H9 (cell line): ENCODE measurements around the gene ADGRB3. TPM values are rescaled to one million over a fixed set of nuclear protein-coding genes. Genes with fewer than 3 reads are reported as not detected.

Experiments
- DNase-seq: peaks from one replicate; pipeline ENCODE4 v3.0.0-alpha.2; 2017
- H2AFZ ChIP-seq: one replicate; pipeline ENCODE4 v1.6.1; 2013; ENCODE audit warnings: mild to moderate bottlenecking, low read length, control low read depth, moderate library complexity
- H2AK5ac ChIP-seq: 2 replicates; pipeline ENCODE4 v1.6.1; 2013; ENCODE audit warnings: low read length, control low read depth, mixed read lengths; ENCODE audit not compliant: insufficient read length
- H2BK120ac ChIP-seq: one replicate; pipeline ENCODE4 v1.6.1; 2013; ENCODE audit warnings: low read depth, mild to moderate bottlenecking, low read length, control low read depth, inconsistent platforms; ENCODE audit not compliant: poor library complexity, severe bottlenecking
- H2BK12ac ChIP-seq: 2 replicates; pipeline ENCODE4 v1.6.1; 2013; ENCODE audit warnings: low read length, control low read depth, mixed read lengths, low read depth; ENCODE audit not compliant: insufficient read length
- H2BK15ac ChIP-seq: 2 replicates; pipeline ENCODE4 v1.6.1; 2013; ENCODE audit warnings: low read depth, low read length, control low read depth
- H2BK20ac ChIP-seq: one replicate; pipeline ENCODE4 v1.6.1; 2013; ENCODE audit warnings: low read depth, mild to moderate bottlenecking, low read length, control low read depth, inconsistent platforms; ENCODE audit not compliant: poor library complexity, severe bottlenecking
- H2BK5ac ChIP-seq: 2 replicates; pipeline ENCODE4 v1.6.1; 2013; ENCODE audit warnings: low read length, control low read depth, mixed read lengths; ENCODE audit not compliant: insufficient read length
- H3K14ac ChIP-seq: 2 replicates; pipeline ENCODE4 v1.6.1; 2013; ENCODE audit warnings: low read length, control low read depth; ENCODE audit not compliant: insufficient read depth
- H3K18ac ChIP-seq: 2 replicates; pipeline ENCODE4 v1.6.1; 2013; ENCODE audit warnings: low read depth, mild to moderate bottlenecking, mixed read lengths, low read length, control low read depth; ENCODE audit not compliant: insufficient read length
- H3K23ac ChIP-seq: 2 replicates; pipeline ENCODE4 v1.6.1; 2013; ENCODE audit warnings: low read length, control low read depth, mixed read lengths, low read depth; ENCODE audit not compliant: insufficient read length
- H3K23me2 ChIP-seq: 2 replicates; pipeline ENCODE4 v1.6.1; 2013; ENCODE audit warnings: low read depth, mild to moderate bottlenecking, mixed read lengths, low read length, control low read depth; ENCODE audit not compliant: insufficient read length, poor library complexity, severe bottlenecking
- H3K27ac ChIP-seq: 2 replicates; pipeline ENCODE4 v1.5.1; 2013; ENCODE audit warnings: low read length, control low read depth, mixed read lengths, low read depth; ENCODE audit not compliant: insufficient read length
- H3K27me3 ChIP-seq: 2 replicates; pipeline ENCODE4 v1.6.1; 2013; ENCODE audit warnings: low read length, control low read depth, inconsistent platforms; ENCODE audit not compliant: insufficient read depth
- H3K4ac ChIP-seq: 2 replicates; pipeline ENCODE4 v1.6.1; 2013; ENCODE audit warnings: low read depth, mild to moderate bottlenecking, control low read depth, inconsistent platforms, low read length, moderate library complexity
- H3K4me1 ChIP-seq: 2 replicates; pipeline ENCODE4 v1.6.1; 2013; ENCODE audit warnings: low read length, control low read depth, inconsistent platforms; ENCODE audit not compliant: insufficient read depth
- H3K4me2 ChIP-seq: 2 replicates; pipeline ENCODE4 v1.6.1; 2013; ENCODE audit warnings: low read length, control low read depth, mixed read lengths; ENCODE audit not compliant: insufficient read length, insufficient read depth
- H3K56ac ChIP-seq: 2 replicates; pipeline ENCODE4 v1.6.1; 2013; ENCODE audit warnings: low read depth, mild to moderate bottlenecking, mixed read lengths, low read length, control low read depth; ENCODE audit not compliant: insufficient read length
- H3K79me1 ChIP-seq: 2 replicates; pipeline ENCODE4 v1.6.1; 2013; ENCODE audit warnings: low read depth, mild to moderate bottlenecking, moderate library complexity, low read length, control low read depth, inconsistent platforms; ENCODE audit not compliant: insufficient read depth, poor library complexity, severe bottlenecking
- H3K79me2 ChIP-seq: 2 replicates; pipeline ENCODE4 v1.6.1; 2013; ENCODE audit warnings: low read length, control low read depth, inconsistent platforms; ENCODE audit not compliant: insufficient read depth
- H3K9ac ChIP-seq: 2 replicates; pipeline ENCODE4 v1.6.1; 2013; ENCODE audit warnings: low read length, control low read depth, mixed read lengths; ENCODE audit not compliant: insufficient read length; ENCODE audit errors: extremely low read depth
- H3K9me3 ChIP-seq: one replicate; pipeline ENCODE4 v1.6.1; 2013; ENCODE audit warnings: low read depth, low read length, inconsistent platforms; ENCODE audit not compliant: control insufficient read depth
- H3T11ph ChIP-seq: one replicate; pipeline ENCODE4 v1.6.1; 2013; ENCODE audit warnings: mild to moderate bottlenecking, low read length, control low read depth, inconsistent platforms
- H4K20me1 ChIP-seq: one replicate; pipeline ENCODE4 v1.6.1; 2013; ENCODE audit not compliant: control insufficient read depth, insufficient read length, insufficient read depth
- H4K5ac ChIP-seq: 2 replicates; pipeline ENCODE4 v1.6.1; 2013; ENCODE audit warnings: low read depth, mild to moderate bottlenecking, mixed read lengths, low read length, control low read depth; ENCODE audit not compliant: insufficient read length
- H4K8ac ChIP-seq: replicated peaks from 2 replicates; pipeline ENCODE4 v1.6.1; 2013; ENCODE audit warnings: low read length, control low read depth, mixed read lengths, low read depth; ENCODE audit not compliant: insufficient read length
- H4K91ac ChIP-seq: 2 replicates; pipeline ENCODE4 v1.6.1; 2013; ENCODE audit warnings: low read depth, mild to moderate bottlenecking, moderate library complexity, mixed read lengths, low read length, control low read depth; ENCODE audit not compliant: insufficient read length
- H3K27ac Mint-ChIP-seq, 3 experiments: 2 replicates in 2 of 3; 3 replicates in 1 of 3; pipeline ENCODE4 v1.8.0; 2020 to 2021; ENCODE audit warnings: mixed read lengths in 3 of 3, mild to moderate bottlenecking in 1 of 3, moderate library complexity in 1 of 3
- H3K27me3 Mint-ChIP-seq: 2 replicates; pipeline ENCODE4 v1.8.0; 2021; ENCODE audit warnings: low read depth, mild to moderate bottlenecking, moderate library complexity, mixed read lengths
- H3K36me3 Mint-ChIP-seq, 3 experiments: 2 replicates in 2 of 3; 3 replicates in 1 of 3; pipeline ENCODE4 v1.8.0; 2020 to 2021; ENCODE audit warnings: low read depth in 3 of 3, mixed read lengths in 3 of 3; ENCODE audit not compliant: insufficient read depth in 1 of 3
- H3K4me1 Mint-ChIP-seq, 2 experiments: 2 replicates each; pipeline ENCODE4 v1.8.0; 2020; ENCODE audit warnings: mixed read lengths in 2 of 2
- H3K4me3 Mint-ChIP-seq, 2 experiments: 2 replicates in 1 of 2; 3 replicates in 1 of 2; pipeline ENCODE4 v1.8.0; 2020 to 2021; ENCODE audit warnings: mild to moderate bottlenecking in 2 of 2, mixed read lengths in 2 of 2, moderate library complexity in 1 of 2
- H3K9me3 Mint-ChIP-seq, 2 experiments: 2 replicates in 1 of 2; 3 replicates in 1 of 2; pipeline ENCODE4 v1.8.0; 2020; ENCODE audit warnings: mild to moderate bottlenecking in 2 of 2, mixed read lengths in 2 of 2, moderate library complexity in 1 of 2
- WGBS: extraction: QIAGEN DNeasy Blood & Tissue Kit; methylation state at CpG from one replicate; pipeline ENCODE4 v1.1.7; 2013; ENCODE audit warnings: missing lambda C conversion rate, low lambda C conversion rate, mixed read lengths; ENCODE audit not compliant: insufficient read length; ENCODE audit errors: extremely low coverage; 5-methylcytosine and 5-hydroxymethylcytosine counted together
- total RNA-seq: library from RNA; stranded (reverse); gene quantifications from 2 replicates; pipeline ENCODE4 v1.2.1, GENCODE V29; 2021
- TF ChIP-seq, protein P1 (sequence below): fragments of 200-600 bp; sonication (generic); conservative IDR thresholded peaks from 3 replicates; pipeline ENCODE4 v1.8.0; 2021; ENCODE audit warnings: antibody characterized with exemption, mild to moderate bottlenecking

ADGRB3 gene
- total RNA-seq, 1 experiment from 2014 or later: 0.37 TPM

DNA sequence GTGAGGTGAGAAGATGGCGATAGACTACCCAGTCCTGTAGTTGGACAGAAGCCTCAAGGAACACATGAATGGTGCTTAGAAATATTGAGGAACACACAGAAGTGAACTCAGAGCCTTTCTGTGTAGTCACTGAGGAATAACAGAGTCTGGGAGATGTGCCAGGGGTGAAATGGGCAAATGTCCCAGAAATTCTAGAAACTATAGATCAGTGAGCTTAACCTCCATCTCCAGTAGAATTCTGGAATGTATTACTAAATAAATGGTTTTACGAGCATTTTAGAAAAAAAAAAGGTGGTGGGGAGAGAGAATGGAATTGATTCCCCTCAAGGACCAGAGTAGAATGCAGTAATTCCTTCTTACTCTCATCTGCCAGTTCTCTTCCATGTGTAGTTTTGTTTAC is 781.7 kb downstream of the ADGRB3 start:
- no peak overlapping the region for H2BK15ac ChIP-seq
- no peak overlapping the region for H3K23ac ChIP-seq
- H3K14ac ChIP-seq: no peak overlapping the region
- peaks cover 9 to 16% of the 10 kb centered on the region in 2 experiments; a peak in 3 of 5 replicates for H3K9me3 Mint-ChIP-seq
- no peak for DNase-seq
- no peaks in the 10 kb centered on the region for H4K20me1 ChIP-seq
- H3K27me3 ChIP-seq: no peaks in the 10 kb centered on the region
- H3K9ac ChIP-seq: no peak overlapping the region
- no peaks in the 10 kb centered on the region for H3K79me2 ChIP-seq
- H3K27me3 Mint-ChIP-seq: no peaks in the 10 kb centered on the region; the same call in 1 of the 2 replicates
- no peak overlapping the region for H3T11ph ChIP-seq
- no peaks in the 10 kb centered on the region for H3K9me3 ChIP-seq
- H3K27ac Mint-ChIP-seq: no peak overlapping the region
- TF ChIP-seq, protein P1, sequence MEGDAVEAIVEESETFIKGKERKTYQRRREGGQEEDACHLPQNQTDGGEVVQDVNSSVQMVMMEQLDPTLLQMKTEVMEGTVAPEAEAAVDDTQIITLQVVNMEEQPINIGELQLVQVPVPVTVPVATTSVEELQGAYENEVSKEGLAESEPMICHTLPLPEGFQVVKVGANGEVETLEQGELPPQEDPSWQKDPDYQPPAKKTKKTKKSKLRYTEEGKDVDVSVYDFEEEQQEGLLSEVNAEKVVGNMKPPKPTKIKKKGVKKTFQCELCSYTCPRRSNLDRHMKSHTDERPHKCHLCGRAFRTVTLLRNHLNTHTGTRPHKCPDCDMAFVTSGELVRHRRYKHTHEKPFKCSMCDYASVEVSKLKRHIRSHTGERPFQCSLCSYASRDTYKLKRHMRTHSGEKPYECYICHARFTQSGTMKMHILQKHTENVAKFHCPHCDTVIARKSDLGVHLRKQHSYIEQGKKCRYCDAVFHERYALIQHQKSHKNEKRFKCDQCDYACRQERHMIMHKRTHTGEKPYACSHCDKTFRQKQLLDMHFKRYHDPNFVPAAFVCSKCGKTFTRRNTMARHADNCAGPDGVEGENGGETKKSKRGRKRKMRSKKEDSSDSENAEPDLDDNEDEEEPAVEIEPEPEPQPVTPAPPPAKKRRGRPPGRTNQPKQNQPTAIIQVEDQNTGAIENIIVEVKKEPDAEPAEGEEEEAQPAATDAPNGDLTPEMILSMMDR: no peak
- no peak overlapping the region for H2AK5ac ChIP-seq
- H4K91ac ChIP-seq: no peak overlapping the region
- H2BK5ac ChIP-seq: no peak overlapping the region
- no peaks in the 10 kb centered on the region for H3K23me2 ChIP-seq
- H3K79me1 ChIP-seq: no peaks in the 10 kb centered on the region
- H3K4me1 Mint-ChIP-seq: no peaks in the 10 kb centered on the region
- no peak overlapping the region for H3K4me2 ChIP-seq
- H3K4me3 Mint-ChIP-seq: no peak overlapping the region
- no peak overlapping the region for H2AFZ ChIP-seq
- no peak overlapping the region for H3K18ac ChIP-seq
- WGBS: no CpG with 5 or more reads among the region's 2 CpGs
- no peaks in the 10 kb centered on the region for H3K4me1 ChIP-seq
- H4K8ac ChIP-seq: no peak overlapping the region
- H3K56ac ChIP-seq: no peak overlapping the region
- H3K27ac ChIP-seq: no peak overlapping the region
- H4K5ac ChIP-seq: no peak overlapping the region
- no peak overlapping the region for H2BK12ac ChIP-seq
- H2BK20ac ChIP-seq: no peak overlapping the region
- H2BK120ac ChIP-seq: no peak overlapping the region
- H3K36me3 Mint-ChIP-seq: peaks cover 0 to 4% (median 0%) of the 10 kb centered on the region in 3 experiments; a peak in 2 of 7 replicates
- H3K4ac ChIP-seq: no peak overlapping the region
